ENCODE data around the gene DHFR2. TPM values are rescaled to one million over a fixed set of nuclear protein-coding genes. Genes with fewer than 3 reads are reported as not detected.

Gene DHFR2
- total and polyA plus RNA-seq, 3 donors from 2014 or later: 9.1 to 10.9 (median 9.3) TPM

DNA sequence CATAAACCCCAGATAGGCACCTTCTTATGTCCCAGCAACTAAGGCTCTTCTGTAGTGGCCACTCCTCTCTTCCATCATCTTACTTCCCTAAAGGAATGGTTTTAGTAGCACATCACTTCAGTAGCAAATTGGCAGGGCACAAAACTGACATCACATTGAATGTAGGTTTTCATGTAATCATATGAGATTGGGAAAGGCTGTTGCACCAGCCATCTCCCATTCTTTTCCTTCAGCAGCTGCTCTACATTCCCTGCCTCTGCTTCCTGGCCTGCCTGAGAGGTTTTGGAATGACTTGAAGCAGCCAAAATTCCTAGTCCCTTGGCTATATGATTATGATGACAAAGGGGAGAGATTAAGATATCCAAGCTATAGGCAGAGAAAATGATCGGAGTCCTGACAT lies 36.6 kb upstream of the DHFR2 start:
- intact Hi-C loops (cut with DNase I; ENCODE audit: low total_unique reads): no loop called here
- TF ChIP-seq, protein P1, sequence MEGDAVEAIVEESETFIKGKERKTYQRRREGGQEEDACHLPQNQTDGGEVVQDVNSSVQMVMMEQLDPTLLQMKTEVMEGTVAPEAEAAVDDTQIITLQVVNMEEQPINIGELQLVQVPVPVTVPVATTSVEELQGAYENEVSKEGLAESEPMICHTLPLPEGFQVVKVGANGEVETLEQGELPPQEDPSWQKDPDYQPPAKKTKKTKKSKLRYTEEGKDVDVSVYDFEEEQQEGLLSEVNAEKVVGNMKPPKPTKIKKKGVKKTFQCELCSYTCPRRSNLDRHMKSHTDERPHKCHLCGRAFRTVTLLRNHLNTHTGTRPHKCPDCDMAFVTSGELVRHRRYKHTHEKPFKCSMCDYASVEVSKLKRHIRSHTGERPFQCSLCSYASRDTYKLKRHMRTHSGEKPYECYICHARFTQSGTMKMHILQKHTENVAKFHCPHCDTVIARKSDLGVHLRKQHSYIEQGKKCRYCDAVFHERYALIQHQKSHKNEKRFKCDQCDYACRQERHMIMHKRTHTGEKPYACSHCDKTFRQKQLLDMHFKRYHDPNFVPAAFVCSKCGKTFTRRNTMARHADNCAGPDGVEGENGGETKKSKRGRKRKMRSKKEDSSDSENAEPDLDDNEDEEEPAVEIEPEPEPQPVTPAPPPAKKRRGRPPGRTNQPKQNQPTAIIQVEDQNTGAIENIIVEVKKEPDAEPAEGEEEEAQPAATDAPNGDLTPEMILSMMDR (IDR thresholded peaks at IDR 0.05): no peak
- no peak for TF ChIP-seq POLR2A (IDR thresholded peaks at IDR 0.05)
- H3K4me3 ChIP-seq: no peak overlapping the region
- no peak overlapping the region for H3K27ac ChIP-seq
- no peaks in the 10 kb centered on the region for H3K9me3 ChIP-seq
- no peaks in the 10 kb centered on the region for H3K4me1 ChIP-seq
- DNase-seq: no peak
- WGBS, 2 donors: 62 to 69% methylated on average over 1 of the region's 1 CpG
- no peaks in the 10 kb centered on the region for H3K36me3 ChIP-seq (ENCODE audit: low read depth, missing control alignments)
- no peaks in the 10 kb centered on the region for H3K27me3 ChIP-seq

DNA sequence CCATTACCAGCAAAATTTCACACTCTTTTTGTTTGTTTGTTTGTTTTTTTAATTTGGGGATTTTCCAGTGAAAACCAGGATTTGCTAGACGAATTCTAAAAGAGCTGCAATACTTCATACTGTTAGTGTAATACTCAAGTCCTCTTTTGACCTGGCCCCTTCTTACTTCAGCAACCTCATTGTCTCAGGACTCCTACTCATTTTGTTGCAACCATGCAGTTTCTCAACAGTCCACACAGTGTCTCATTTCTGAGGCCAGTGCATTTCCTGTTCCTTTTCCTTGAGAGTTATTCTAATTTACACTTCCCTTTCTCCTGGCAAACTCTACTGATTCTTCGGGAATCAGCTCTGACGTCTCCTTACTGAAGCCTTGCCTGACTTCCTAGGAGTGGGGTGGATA lies 35.7 kb upstream of the DHFR2 start:
- WGBS, 2 donors: 62 to 75% methylated on average over 3 of the region's 3 CpGs
- intact Hi-C loops (cut with DNase I; ENCODE audit: low total_unique reads): no loop called here
- Histone ChIP-seq H3K4me3 (no peak overlapping the region), H3K27ac (no peak overlapping the region), H3K9me3 (no peaks in the 10 kb centered on the region), H3K4me1 (peaks cover 2% of the 10 kb centered on the region), H3K27me3 (no peaks in the 10 kb centered on the region), H3K36me3 (ENCODE audit: low read depth, missing control alignments) (no peaks in the 10 kb centered on the region)
- DNase-seq: no peak
- TF ChIP-seq, protein P1 (IDR thresholded peaks at IDR 0.05): no peak
- no peak for TF ChIP-seq POLR2A (IDR thresholded peaks at IDR 0.05)

DNA sequence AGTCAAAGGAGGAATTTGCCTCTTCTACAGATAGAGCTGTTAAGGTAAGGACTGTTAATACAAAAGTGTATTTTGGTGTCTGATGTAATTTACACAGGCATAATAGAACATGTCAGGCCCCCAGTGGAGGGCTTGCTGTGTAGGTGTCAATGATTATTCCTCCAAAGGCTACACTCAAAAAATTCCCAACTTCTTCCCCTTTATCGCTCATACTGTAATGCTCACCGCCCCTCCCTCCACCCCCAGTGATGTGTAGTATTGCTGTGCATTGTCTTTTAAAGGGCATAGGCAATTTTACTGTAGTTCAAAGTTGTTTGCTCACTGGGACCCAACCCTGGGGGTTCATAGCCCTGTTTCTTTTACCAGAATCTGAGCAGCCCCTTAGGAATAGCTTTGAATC lies 32.4 kb upstream of the DHFR2 start:
- TF ChIP-seq, protein P1 (IDR thresholded peaks at IDR 0.05): no peak
- TF ChIP-seq POLR2A (IDR thresholded peaks at IDR 0.05): no peak
- Histone ChIP-seq H3K27me3 (no peaks in the 10 kb centered on the region), H3K4me3 (no peak overlapping the region), H3K36me3 (ENCODE audit: low read depth, missing control alignments) (no peaks in the 10 kb centered on the region), H3K27ac (peak overlapping the region; percentile 17 to 46), H3K4me1 (peaks cover 5% of the 10 kb centered on the region), H3K9me3 (no peaks in the 10 kb centered on the region)
- no peak for DNase-seq
- 95 to 100% methylated on average over 2 of the region's 2 CpGs for WGBS, 2 donors
- intact Hi-C loops (cut with DNase I; ENCODE audit: low total_unique reads): no loop called here

DNA sequence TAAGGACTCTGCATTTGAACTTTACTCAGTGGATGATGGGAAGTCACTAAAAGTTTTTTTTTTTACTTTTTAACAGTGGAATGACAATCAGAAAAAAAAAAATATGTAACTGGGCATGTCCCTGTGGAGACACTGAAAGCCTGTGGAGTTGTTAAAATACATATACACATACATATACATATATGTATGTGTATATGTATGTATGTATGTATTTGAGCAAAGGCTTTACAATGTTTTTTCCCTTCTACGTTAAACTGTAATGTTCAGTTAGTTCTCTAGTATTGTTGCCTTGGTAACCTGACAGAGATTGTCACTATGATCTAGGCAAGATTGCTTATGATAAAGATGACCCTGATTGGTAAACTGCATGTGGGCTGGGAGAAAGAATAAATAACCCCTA lies 30.4 kb upstream of the DHFR2 start:
- H3K4me3 ChIP-seq: no peak overlapping the region
- H3K27me3 ChIP-seq: no peaks in the 10 kb centered on the region
- H3K27ac ChIP-seq: no peak overlapping the region
- H3K9me3 ChIP-seq: no peaks in the 10 kb centered on the region
- TF ChIP-seq POLR2A (IDR thresholded peaks at IDR 0.05): no peak
- TF ChIP-seq, protein P1 (IDR thresholded peaks at IDR 0.05): no peak
- 76 to 79% methylated on average over 1 of the region's 1 CpG for WGBS, 2 donors
- intact Hi-C loops (cut with DNase I; ENCODE audit: low total_unique reads): no loop called here
- no peak for DNase-seq
- no peaks in the 10 kb centered on the region for H3K36me3 ChIP-seq (ENCODE audit: low read depth, missing control alignments)
- peaks cover 7% of the 10 kb centered on the region for H3K4me1 ChIP-seq

DNA sequence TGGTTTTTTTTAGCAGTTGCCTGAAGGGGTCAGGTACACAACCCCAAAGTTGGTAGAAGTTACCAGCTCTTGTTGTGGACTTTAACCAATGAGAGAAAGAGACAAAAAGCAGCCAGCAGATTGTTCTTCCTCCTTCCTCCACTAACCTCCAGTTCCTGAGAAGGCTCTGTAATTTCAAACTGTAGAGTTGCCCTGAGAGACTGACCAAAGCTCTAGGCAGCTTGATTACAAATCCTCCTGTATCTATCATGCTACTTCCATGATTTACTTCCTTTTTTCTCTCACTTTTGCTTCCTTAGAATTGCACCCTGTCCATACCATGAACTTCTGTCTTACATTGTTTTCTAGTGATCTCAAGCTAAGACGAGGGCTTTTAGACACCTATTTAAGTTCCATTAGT lies 29.4 kb upstream of the DHFR2 start:
- no peak for TF ChIP-seq POLR2A (IDR thresholded peaks at IDR 0.05)
- TF ChIP-seq, protein P1 (IDR thresholded peaks at IDR 0.05): no peak
- H3K4me1 ChIP-seq: peaks cover 10% of the 10 kb centered on the region
- intact Hi-C loops (cut with DNase I; ENCODE audit: low total_unique reads): no loop called here
- no peaks in the 10 kb centered on the region for H3K27me3 ChIP-seq
- DNase-seq: no peak
- WGBS, 2 donors: 92 to 93% methylated on average over 1 of the region's 1 CpG
- H3K27ac ChIP-seq: no peak overlapping the region
- H3K36me3 ChIP-seq (ENCODE audit: low read depth, missing control alignments): no peaks in the 10 kb centered on the region
- H3K9me3 ChIP-seq: no peaks in the 10 kb centered on the region
- no peak overlapping the region for H3K4me3 ChIP-seq

Data from testis (tissue), 3 donors.